SU-DHL-6 (cell line): Measurements from ENCODE around the gene LRRC3.

Source experiments
- H2AFZ ChIP-seq: fragments of 200-600 bp; sonication (generic); 2 replicates; pipeline ENCODE4 v1.6.1; 2014; ENCODE audit warnings: low read depth, mild to moderate bottlenecking, moderate library complexity, mixed read lengths, antibody characterized with exemption, low read length; ENCODE audit not compliant: severe bottlenecking
- H3F3A ChIP-seq: fragments of 200-600 bp; shearing (Covaris generic); 2 replicates; pipeline ENCODE4 v1.6.0; 2016; ENCODE audit warnings: antibody characterized with exemption, mild to moderate bottlenecking; ENCODE audit not compliant: insufficient read depth
- H3K27ac ChIP-seq: fragments of 200-600 bp; sonication (generic); 2 replicates; pipeline ENCODE4 v1.5.1; 2016; ENCODE audit warnings: low read depth, mild to moderate bottlenecking, low read length, moderate library complexity, mixed read lengths
- H3K27me3 ChIP-seq: fragments of 200-600 bp; sonication (generic), shearing (Covaris generic); 2 replicates; pipeline ENCODE4 v1.6.0; 2014; ENCODE audit warnings: mild to moderate bottlenecking, low read length
- H3K36me3 ChIP-seq: fragments of 200-600 bp; sonication (generic); 2 replicates; pipeline ENCODE4 v1.6.1; 2014; ENCODE audit warnings: mild to moderate bottlenecking, low read length, mixed read lengths
- H3K4me2 ChIP-seq: fragments of 300-600, 200-600 bp; shearing (Covaris generic), sonication (generic); 2 replicates; pipeline ENCODE4 v1.6.0; 2014; ENCODE audit warnings: low read length, low read depth, mild to moderate bottlenecking; ENCODE audit not compliant: poor library complexity, severe bottlenecking
- H3K4me3 ChIP-seq: fragments of 200-600 bp; sonication (generic); 2 replicates; pipeline ENCODE4 v1.5.1; 2014; ENCODE audit warnings: antibody characterized with exemption, low read length, mild to moderate bottlenecking, mixed read lengths; ENCODE audit not compliant: insufficient read depth, poor library complexity, severe bottlenecking
- H3K79me2 ChIP-seq: fragments of 200-600 bp; sonication (generic); 2 replicates; pipeline ENCODE4 v1.6.1; 2014; ENCODE audit warnings: mild to moderate bottlenecking, low read length, moderate library complexity; ENCODE audit not compliant: insufficient read depth
- H3K9ac ChIP-seq: fragments of 200-600 bp; sonication (generic); 2 replicates; pipeline ENCODE4 v1.7.0; 2014; ENCODE audit warnings: mild to moderate bottlenecking, low read length
- H3K9me2 ChIP-seq: fragments of 200-600 bp; sonication (generic); replicated peaks from 2 replicates; pipeline ENCODE4 v1.6.1; 2014; ENCODE audit warnings: low read length; ENCODE audit not compliant: insufficient read depth
- H3K9me3 ChIP-seq: fragments of 200-600 bp; sonication (generic); 2 replicates; pipeline ENCODE4 v1.6.1; 2014; ENCODE audit warnings: low read length, mixed read lengths; ENCODE audit not compliant: insufficient read depth
- H4K20me1 ChIP-seq: fragments of 200-600 bp; sonication (generic); 2 replicates; pipeline ENCODE4 v1.6.1; 2014; ENCODE audit warnings: low read depth, mild to moderate bottlenecking, antibody characterized with exemption, low read length, moderate library complexity, mixed read lengths
- EZH2phosphoT487 ChIP-seq: fragments of 200-600 bp; sonication (generic), shearing (Covaris generic); conservative IDR thresholded peaks from 2 replicates; pipeline ENCODE4 v1.6.1; 2018; ENCODE audit warnings: mild to moderate bottlenecking, antibody characterized with exemption, low read length, moderate library complexity, mixed read lengths
- TF ChIP-seq, protein P1 (sequence below): fragments of 200-600 bp; sonication (generic); IDR thresholded peaks from one replicate; pipeline ENCODE4 v1.5.1; 2017; ENCODE audit warnings: antibody characterized with exemption, mild to moderate bottlenecking, low read length, moderate library complexity; ENCODE audit not compliant: insufficient read depth, poor library complexity, severe bottlenecking

Gene LRRC3

DNA sequence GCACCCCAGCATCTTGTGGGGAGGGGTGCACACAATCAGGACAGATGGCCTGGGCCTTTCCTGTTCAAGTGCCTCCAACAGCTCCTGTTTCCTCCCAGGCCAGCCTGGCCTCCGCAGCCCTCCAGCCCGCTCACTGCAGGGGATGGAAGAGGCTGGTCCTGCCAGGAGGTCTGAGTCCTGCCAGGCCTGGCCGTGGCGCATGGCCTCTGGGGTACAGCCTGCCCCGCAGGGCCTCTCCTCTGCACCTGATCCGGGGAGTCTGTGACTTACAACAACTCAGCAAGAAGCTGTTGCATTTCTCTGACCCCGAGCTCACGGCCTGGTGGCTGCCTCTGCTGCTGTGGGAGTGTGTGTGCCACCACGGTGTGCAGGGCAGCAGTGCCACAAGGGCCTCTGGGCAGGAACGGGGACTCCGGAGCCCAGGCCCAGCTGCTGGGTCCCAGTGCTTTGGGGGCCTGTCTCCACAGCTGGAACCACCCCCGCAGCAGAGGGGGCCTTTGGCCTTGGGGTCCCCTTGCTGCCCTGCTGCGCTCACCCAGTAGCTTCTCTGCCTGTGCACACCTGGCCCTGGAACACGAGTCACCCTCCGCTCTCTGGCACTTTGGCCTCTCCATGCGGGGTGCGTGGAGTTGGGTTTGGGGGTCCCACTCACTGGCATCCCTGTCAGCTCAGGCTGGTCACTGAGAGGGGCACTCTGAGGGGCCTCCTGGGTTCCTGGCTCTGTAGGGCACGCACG is 17.4 kb upstream of the LRRC3 start:
- H3F3A ChIP-seq, result no peaks in the 10 kb centered on the region
- H3K27me3 ChIP-seq, result no peaks in the 10 kb centered on the region
- no peak overlapping the region for H3K27ac ChIP-seq
- H3K9me2 ChIP-seq, result no peaks in the 10 kb centered on the region
- no peak overlapping the region for H3K4me3 ChIP-seq
- H3K9me3 ChIP-seq, result no peaks in the 10 kb centered on the region
- no peak overlapping the region for H3K9ac ChIP-seq
- no peak overlapping the region for H2AFZ ChIP-seq
- H3K79me2 ChIP-seq, result no peaks in the 10 kb centered on the region
- no peak overlapping the region for H3K4me2 ChIP-seq
- no peaks in the 10 kb centered on the region for H4K20me1 ChIP-seq
- no peaks in the 10 kb centered on the region for H3K36me3 ChIP-seq
- TF ChIP-seq EZH2phosphoT487, result no peak
- TF ChIP-seq, protein P1, sequence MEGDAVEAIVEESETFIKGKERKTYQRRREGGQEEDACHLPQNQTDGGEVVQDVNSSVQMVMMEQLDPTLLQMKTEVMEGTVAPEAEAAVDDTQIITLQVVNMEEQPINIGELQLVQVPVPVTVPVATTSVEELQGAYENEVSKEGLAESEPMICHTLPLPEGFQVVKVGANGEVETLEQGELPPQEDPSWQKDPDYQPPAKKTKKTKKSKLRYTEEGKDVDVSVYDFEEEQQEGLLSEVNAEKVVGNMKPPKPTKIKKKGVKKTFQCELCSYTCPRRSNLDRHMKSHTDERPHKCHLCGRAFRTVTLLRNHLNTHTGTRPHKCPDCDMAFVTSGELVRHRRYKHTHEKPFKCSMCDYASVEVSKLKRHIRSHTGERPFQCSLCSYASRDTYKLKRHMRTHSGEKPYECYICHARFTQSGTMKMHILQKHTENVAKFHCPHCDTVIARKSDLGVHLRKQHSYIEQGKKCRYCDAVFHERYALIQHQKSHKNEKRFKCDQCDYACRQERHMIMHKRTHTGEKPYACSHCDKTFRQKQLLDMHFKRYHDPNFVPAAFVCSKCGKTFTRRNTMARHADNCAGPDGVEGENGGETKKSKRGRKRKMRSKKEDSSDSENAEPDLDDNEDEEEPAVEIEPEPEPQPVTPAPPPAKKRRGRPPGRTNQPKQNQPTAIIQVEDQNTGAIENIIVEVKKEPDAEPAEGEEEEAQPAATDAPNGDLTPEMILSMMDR, result no peak

GRCh38 chr21:44438531-44439210 is 16.6 kb upstream of the LRRC3 start:
- TF ChIP-seq, protein P1, result no peak
- no peak for TF ChIP-seq EZH2phosphoT487
- Histone ChIP-seq H3K36me3 (no peaks in the 10 kb centered on the region), H3K9ac (no peak overlapping the region), H3K9me3 (no peaks in the 10 kb centered on the region), H3K4me2 (no peak overlapping the region), H3K79me2 (no peaks in the 10 kb centered on the region), H2AFZ (no peak overlapping the region), H3K9me2 (no peaks in the 10 kb centered on the region), H3F3A (no peaks in the 10 kb centered on the region), H3K4me3 (no peak overlapping the region), H3K27me3 (no peaks in the 10 kb centered on the region), H3K27ac (no peak overlapping the region), H4K20me1 (no peaks in the 10 kb centered on the region)

DNA sequence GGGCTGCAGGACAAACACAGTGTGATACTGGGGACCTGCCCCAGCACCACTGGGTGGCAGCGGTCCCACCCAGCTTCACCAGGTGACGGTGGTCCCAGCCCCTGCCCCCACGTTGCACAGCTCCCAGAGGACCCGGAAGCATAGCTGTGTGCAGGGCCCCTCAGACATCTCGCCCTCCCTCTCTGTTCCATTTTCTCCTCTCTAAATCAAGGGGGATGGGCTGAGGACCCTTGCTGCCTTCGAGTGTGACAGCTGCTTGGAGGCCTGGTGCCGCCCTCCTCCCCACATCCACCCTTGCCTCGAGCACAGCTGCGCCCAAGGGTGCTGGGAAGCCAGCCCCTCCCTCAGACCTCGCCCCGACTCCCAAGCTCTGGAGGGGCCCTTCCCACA is 16.1 kb upstream of the LRRC3 start:
- Histone ChIP-seq H2AFZ (no peak overlapping the region), H3K9me3 (no peaks in the 10 kb centered on the region), H3F3A (no peaks in the 10 kb centered on the region), H3K36me3 (no peaks in the 10 kb centered on the region), H4K20me1 (no peaks in the 10 kb centered on the region), H3K79me2 (no peaks in the 10 kb centered on the region), H3K9ac (no peak overlapping the region), H3K9me2 (no peaks in the 10 kb centered on the region), H3K4me3 (no peak overlapping the region), H3K4me2 (no peak overlapping the region), H3K27ac (no peak overlapping the region), H3K27me3 (no peaks in the 10 kb centered on the region)
- TF ChIP-seq, protein P1, result no peak
- TF ChIP-seq EZH2phosphoT487, result no peak
